Measurements from ENCODE around the gene ASB10.

DNA sequence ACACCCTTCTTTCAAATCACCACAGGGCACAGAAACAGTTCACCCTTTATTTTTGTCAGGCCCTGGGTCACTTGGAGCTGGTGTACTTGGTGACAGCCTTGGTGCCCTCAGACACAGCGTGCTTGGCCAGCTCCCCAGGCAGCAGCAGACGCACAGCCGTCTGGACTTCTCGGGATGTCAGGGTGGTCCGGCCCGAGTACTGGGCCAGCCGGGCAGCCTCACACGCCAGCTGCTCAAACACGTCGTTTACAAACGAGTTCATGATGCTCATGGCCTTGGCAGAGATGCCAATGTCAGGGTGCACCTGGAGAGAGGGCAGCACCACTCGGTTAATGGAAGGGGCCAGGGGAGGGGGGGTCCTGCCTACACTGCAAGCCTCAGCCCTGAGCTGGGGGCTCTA is 20.8 kb upstream of the ASB10 start:
- TF ChIP-seq, protein P1, sequence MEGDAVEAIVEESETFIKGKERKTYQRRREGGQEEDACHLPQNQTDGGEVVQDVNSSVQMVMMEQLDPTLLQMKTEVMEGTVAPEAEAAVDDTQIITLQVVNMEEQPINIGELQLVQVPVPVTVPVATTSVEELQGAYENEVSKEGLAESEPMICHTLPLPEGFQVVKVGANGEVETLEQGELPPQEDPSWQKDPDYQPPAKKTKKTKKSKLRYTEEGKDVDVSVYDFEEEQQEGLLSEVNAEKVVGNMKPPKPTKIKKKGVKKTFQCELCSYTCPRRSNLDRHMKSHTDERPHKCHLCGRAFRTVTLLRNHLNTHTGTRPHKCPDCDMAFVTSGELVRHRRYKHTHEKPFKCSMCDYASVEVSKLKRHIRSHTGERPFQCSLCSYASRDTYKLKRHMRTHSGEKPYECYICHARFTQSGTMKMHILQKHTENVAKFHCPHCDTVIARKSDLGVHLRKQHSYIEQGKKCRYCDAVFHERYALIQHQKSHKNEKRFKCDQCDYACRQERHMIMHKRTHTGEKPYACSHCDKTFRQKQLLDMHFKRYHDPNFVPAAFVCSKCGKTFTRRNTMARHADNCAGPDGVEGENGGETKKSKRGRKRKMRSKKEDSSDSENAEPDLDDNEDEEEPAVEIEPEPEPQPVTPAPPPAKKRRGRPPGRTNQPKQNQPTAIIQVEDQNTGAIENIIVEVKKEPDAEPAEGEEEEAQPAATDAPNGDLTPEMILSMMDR (IDR thresholded peaks at IDR 0.05) = no peak
- no peak for TF ChIP-seq POLR2A (IDR thresholded peaks at IDR 0.05)

All from esophagus squamous epithelium (tissue), 4 donors.